HG02759 (cell line): ENCODE measurements around the gene GBP2.

Experiments used
- ATAC-seq: cut with Tn5 transposase; IDR thresholded peaks from one replicate; pipeline ENCODE4 v1.9.1; 2021; ENCODE audit warnings: mild to moderate bottlenecking, moderate library complexity; ENCODE audit not compliant: unreplicated experiment

Gene GBP2, protein sequence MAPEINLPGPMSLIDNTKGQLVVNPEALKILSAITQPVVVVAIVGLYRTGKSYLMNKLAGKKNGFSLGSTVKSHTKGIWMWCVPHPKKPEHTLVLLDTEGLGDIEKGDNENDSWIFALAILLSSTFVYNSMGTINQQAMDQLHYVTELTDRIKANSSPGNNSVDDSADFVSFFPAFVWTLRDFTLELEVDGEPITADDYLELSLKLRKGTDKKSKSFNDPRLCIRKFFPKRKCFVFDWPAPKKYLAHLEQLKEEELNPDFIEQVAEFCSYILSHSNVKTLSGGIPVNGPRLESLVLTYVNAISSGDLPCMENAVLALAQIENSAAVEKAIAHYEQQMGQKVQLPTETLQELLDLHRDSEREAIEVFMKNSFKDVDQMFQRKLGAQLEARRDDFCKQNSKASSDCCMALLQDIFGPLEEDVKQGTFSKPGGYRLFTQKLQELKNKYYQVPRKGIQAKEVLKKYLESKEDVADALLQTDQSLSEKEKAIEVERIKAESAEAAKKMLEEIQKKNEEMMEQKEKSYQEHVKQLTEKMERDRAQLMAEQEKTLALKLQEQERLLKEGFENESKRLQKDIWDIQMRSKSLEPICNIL

DNA sequence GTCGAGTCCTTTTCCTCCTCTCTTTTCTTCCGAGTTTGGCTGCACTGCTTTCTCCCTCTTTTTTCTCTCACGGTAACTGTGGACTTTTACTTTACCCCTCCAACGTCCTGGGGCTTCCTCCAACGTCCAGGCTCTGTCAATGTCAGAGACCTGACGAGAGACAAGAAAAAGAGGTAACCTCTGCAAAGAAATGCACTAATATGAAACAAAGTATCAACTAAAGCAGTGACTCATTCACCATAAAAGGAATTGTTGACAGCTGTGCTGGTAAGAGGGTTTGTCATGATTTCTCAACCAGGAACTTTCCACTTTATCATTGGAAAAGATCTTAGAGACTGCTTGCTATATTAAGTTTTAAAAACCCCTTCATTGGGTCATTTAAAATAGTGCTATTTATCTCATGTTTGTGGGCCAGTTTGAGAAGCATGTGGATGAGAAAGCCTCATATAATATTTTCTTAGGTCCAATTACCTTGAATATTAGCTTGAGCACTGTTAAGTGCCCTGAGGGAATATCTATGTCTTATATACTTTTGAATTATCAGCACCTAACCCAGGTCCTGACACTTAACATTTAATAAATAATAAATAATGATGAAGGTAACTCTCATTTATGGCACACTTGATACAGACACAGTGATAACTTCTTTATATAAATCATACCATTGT is at the start of gene GBP2:
Gene GBP2, minus strand, starts transcription at position 202 of the 668 bp plus-strand sequence. CDS start 4,148 bp downstream, outside the sequence.
- peak; percentile 86 for ATAC-seq

DNA sequence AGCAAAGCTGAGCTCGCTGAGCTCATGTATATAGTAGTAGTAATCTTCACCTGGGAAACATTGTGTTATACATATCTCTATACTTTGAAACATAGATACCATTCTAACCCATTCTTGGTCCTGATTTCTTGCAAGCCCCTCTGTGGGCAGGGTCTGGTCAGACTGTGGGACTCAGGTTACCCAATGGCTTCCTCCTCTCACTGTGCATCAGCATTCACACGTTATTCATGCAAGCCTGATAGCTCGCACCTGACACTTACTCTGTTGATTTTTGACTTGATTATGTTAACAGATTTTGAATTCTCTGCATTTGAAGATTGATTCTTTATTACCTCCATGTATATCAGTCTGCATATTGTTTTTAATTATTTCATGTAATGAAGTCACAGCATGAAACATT is 48.6 kb upstream of the GBP2 start:
- no peak for ATAC-seq

DNA sequence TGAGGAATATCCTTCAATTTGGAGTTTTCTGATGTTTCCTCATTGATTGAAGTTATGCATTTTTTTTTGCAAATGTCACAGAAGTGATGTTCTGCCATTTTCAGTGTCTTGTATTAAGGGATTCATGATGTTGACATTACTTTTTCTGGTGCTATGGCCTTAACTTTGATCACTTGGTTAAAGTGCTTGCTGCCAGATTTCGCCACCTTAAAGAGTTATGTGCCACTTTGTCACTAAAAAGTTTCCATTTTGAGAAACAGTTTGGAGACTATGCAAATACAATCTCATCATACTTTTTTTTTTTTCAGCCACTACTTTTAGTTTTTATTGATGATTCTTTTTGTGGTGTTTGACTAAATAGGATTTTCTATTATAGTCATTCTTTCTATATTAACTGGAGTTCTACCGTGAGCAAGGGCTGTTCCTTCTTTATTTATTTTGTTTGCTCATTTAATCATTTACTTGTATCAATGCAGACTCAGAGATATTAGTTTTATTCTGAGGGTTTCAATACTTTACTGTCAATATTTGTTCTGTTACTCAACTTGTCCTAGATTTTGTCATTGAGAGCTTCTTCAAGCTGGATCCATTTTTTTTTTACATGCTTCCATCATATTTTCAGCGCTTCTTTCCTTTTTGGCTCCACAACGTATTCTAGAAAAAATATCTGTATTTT is 46.7 kb upstream of the GBP2 start:
- ATAC-seq = no peak

DNA sequence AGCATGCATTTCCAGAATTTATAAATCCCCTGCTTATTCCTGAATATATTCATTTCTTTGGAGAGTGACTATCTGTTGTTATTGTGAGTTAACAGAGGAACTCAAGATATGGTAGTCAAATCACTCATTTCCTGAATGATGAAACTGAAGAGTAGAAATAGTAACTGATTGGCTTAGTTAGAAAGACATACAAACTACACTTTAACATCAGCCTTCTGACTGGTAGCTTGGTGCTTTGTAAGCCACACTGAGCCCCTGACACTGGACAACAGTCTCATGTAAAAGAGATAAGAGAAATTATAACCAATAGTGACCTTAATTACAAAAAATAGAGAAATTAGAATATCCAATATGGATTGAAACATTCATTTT is 45.1 kb upstream of the GBP2 start:
- no peak for ATAC-seq

DNA sequence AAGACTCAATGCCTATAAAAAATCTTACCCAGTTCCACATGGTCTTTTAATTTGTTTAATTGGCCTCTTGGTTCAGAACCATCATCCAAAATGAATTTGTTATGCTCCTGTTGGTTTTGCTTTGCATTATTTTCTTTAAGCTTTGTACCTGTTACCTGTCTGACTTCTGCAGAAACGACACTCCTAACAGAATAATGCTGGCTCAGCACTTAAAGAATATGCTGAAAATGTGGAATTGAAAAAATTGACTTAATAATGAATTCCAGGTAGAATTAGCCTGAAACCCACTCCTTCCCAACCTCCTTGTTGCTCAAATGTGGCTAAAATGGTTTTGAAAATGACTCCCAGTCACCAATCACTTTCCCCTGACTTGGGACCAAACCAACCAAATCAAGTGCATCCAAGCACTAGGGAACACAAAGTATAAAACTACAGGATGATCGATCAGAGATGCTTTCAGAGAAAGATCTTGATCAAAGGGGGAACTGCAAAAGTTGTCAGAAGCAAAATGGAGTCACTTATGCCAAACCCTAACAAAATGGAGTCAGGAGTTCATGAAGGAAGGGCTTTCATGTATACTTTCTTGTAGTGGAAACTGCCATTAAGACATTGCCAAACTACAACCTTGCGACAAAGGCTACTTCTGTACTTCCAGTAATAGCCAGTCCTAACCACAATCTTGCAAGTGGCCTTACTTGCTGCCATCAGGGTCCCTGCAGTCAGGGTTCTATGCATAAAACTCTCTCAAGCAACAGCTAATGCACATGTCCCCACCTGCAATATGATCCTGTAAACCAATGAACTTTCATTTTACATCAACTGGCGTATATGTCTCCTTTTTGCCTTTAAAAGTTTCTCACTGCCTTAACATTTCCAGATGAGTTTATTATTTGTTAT is 44.5 kb upstream of the GBP2 start:
- ATAC-seq = no peak

DNA sequence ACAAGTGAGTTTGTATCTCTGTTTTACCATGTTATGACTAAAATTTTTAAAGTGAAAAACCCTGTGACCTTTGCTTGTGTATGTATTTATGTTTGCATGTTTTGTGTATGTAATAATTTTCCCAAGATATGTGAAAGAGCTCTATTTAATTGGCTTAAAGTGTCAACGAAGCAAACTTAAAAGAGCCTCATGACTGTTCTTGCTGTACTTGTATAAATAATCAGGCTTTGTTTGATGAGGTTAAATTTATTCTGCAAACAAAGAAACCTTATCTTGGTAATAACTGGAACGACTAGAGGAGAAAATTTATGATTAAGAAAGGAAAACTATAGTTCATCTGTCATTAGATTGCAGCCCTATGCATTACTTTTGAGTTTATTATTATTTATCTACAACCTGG is 43.3 kb upstream of the GBP2 start:
- ATAC-seq = no peak

DNA sequence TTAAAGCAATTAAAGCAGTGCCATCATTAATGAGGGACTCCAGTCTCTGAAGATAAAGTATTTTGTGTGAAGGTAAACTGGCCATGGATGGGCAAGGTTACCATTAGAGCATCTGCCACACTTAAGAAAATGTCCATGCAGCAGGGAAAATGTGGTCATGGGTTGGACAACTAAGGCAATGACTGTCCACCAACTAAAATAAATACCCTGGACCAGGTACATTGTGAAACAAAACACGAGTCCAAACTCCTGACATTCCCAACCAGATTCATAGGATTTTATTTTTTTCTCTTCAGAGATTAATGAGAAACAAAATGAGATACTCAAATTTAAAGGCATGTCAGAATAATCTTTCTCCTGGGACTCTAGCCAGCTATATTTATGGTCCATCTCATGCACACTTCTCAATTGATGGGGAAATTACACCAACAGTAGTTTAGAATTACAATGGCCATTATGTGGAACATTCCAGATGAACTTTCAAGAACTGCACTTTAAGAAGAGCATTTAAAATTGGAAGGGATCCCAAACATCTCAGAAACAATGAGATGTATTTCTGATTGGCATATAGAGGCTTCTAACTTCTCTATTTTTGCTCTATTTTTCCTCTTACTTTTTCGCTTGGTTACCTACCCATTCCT is 41.8 kb upstream of the GBP2 start:
- no peak for ATAC-seq

DNA sequence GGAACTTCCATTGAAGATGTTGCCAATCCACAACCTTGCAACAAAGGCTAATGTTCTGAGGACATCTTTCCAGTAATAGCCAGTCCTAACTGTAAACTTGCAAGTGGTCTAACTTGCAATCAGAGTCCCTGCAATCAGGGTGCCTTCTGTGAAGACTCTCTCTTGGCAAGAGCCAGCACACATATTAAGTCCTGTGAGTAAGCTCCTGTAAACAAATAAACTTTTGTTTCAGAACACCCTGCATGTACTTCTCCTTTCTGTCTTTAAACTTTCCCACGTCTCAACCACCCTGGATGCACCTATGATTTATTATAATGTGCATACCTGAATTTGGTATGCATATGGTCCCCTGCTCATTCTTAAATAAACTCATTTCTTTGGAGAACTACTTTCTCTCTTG is 40.8 kb upstream of the GBP2 start:
- no peak for ATAC-seq

DNA sequence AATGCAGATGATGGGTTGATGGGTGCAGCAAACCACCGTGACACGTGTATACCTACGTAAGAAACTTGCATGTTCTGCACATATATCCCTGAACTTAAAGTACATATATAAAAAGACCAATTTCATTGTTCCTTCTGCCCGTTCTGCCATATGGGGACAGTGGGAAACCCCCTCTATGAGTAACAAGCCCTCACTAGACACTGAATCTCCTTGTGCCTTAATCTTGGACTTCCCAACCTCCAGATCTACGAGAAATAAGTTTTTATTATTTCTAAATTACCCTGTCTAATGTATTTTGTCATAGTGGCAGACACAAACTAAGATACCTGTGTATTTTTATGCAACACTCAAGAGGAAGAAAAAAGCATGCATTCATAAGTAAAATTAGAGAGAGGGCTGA is 39.9 kb upstream of the GBP2 start:
- no peak for ATAC-seq

DNA sequence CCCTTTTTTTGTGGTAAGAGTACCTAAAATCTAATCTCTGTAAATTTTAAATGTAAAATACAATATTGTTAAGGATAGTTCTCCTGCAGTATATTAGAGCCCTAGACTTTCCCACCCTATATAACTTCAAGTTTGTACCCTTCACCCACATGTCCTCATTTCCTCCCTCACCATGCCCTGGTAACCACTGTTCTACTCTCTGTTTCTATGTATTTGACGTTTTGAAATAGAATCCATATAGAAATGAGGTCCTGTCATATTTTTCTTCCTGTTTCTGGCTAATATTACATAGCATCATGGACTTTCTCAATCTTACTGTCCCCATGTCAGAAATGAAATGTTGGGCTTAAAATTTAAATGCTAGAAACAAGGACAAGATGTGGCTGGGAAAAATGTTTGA is 25.1 kb upstream of the GBP2 start:
- ATAC-seq = no peak

DNA sequence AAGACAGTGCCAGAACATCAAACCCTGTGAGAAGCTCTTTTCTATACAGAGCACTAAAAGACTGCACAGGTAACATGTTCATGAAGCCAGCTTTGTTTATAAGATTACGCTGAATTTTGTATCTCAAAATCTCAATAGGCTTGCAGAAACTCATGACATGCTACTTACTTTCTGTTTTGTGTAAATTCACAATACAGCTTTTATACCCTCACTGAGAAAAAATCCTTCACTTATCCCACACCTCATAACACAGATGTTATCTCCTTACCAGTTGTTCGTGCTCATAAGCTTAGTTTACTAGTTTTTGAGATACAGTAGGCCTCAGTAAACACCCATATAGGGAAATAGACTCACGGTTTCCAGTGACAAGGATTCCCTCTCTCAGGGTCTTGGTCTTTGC is 24.1 kb upstream of the GBP2 start:
- no peak for ATAC-seq

DNA sequence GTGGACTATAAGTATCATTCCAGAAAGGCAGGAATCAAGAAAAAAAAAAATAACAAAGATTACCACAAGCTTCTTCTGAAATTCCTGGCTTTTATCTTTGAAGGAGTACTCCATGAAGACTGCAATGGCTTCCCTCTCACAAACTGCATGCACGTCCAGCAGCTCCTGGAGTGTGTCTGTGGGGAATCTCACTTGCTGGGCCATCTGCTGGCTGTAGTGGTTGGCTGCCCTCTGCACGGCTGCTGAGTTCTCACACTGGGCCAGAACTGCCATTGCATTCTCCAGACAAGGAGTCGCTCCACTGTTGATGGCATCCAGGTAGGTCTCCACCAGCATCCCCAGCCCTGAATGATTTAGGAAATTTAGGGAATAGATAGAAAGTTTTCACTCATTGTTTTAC is 23.3 kb upstream of the GBP2 start:
- ATAC-seq = no peak

DNA sequence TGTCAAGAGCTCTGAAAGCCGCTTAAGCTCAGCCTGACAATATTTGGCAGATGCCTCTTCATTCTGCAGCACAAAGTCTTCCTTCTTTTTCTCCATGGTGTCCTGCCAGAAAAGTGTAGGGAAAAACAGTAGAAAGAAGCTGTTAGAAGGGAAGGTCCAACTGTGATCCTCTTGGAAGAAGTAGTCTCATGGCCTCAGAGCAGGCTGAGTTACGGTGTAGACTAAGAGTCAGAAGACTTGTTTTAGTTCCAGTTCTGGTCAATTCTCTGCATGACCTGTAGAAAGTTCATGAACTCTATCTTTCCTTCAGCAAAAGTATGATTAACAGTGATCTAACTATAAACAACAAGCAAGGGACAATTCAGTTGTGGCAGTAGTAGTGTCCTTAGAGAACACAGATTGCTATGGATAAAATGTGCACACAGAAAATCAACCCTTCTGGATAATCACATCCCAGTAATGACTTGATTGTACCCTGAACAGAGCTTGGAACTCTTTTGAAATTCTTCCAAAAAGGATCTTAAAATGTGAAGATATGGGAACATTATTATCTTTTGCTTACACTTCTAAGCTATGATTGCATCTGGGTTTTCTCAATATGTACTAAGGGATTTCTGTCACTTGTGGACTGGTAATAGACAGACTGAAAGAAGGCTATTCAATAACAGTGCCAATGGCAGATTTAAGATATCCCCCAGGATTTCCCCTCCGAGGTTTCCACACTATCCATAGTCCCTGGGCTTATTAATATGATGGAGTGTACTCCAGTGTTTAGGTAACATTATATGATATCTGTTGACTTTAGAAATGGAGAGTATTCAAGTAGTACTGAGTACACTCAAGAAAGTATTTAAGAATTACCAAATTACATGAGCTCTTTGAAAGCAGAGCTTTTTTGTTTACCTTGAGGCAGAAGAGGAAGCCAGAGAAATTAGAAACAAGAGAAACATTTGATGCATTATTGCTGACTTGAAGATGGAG is 22.1 kb upstream of the GBP2 start:
- no peak for ATAC-seq

DNA sequence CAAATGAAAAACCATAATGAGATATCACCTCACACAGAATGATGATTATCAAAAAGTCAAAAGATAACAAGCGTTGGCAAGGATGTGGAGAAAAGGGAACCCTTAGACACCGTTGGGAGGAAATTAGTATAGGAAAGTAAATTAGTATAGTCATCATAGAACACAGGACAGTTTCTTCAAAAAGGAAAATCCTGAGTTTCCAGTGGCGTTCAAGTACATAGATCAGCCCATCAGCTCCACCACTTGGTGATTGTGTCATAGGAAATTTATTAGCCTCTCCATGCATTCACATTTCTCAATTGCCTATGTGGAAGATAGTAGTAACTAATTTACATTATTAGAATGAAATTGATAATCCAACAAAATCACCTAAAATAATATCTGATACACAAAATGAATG is 20.8 kb upstream of the GBP2 start:
- ATAC-seq = no peak

DNA sequence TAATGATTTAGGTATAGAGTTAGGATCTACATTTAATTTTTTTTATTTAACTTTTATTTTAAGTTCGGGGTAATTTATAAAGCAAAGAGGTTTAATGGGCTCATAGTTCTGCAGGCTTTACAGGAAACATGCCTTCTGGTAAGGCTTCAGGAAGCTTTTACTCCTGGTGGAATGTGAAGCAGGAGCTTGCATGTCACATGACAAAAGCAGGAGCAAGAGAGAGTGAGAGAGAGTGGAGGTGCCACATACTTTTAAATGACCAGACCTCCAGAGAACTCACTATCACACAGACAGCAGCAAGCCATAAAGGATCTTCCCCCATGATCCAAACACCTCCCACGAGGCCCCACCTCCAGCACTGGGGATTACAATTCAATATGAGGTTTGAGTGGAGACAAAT is 17.6 kb upstream of the GBP2 start:
- no peak for ATAC-seq

DNA sequence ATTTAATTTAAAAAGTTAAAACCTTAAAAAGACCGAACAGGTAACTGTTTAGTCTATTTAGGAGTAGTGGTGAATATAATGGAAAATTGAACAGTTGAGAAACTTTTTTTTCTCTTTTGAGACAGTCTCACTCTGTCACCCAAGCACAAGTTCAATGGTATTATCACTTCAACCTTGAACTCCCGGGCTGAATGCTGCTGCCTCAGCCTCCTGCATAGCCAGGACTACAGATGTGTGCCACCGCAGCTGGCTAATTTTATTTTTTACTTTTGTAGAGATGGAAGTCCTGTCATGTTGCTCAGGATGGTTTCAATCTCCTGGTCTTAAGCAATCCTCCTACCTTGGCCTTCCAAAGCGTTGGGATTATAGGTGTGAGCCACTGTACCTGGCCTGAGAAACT is 16.2 kb upstream of the GBP2 start:
- no peak for ATAC-seq

DNA sequence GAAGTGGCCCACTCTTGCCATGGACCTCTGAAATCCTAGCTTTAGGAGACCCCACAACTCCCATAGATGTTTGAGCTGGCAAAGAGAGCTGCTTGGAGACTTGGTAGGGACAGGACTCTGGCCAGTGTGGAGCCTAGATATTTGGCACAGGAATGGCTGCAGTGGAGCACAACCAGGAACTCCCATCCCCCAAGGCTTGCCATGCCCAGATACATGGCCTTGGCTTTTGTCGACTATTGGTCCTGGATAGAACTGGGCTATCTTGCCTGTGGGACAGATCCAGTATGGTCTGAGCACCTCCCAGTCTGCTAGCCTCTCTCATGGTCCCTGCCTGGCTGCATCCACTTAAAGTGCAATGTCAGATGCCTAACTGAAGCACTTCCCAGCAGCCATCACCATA is 7.8 kb upstream of the GBP2 start:
- ATAC-seq = no peak

DNA sequence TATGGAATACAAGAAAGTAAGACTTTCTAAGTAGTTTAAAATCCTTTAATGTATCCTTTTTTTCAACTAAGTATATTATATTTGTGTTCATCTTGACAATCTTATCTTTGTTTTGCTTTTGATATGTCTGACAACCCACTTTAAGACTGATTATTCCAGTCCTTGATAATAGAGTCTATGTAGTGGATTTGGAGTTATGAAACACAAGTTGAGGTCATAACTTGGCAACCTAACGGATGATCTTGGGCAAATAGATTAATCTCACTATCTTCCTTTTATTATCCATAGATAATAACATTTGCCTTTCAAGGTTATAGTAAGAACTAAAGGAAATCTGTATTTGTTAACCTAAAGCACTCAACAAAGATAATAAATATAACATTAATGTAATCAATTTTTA is 4.8 kb upstream of the GBP2 start:
- ATAC-seq = no peak

DNA sequence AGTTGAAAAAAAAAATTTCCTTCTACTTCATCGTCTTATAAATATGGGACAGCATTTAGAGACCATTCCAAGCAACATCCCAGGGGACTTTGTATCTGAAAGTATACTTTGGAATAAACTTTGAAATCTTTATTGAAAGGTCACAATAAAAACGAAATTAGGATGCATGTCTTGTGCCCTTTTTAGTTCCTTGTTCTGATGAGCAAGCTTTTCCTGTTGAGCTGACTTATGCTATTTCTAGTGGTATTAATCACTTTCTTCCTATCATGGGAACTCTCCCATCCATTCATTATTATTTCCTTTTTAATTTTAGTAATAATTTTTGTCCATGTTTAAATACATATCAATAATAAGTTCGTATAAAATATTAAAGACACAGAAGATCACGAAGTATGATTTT is 4.0 kb upstream of the GBP2 start:
- no peak for ATAC-seq
